Neural cell (in vitro differentiated cells): ENCODE data around the gene LDLRAD2.

ENCODE experiments used
- EP300 ChIP-seq: fragments of 450-650 bp; conservative IDR thresholded peaks from 2 replicates; pipeline ENCODE4 v1.6.1; 2014; ENCODE audit warnings: antibody characterized with exemption, mild to moderate bottlenecking, moderate library complexity; ENCODE audit not compliant: poor library complexity, severe bottlenecking
- EZH2 ChIP-seq: fragments of 200-600, 300-800 bp; shearing (Covaris generic), sonication (generic); IDR thresholded peaks from 2 replicates; pipeline ENCODE4 v1.6.1; 2014; ENCODE audit warnings: antibody characterized with exemption, low read length, borderline replicate concordance, mild to moderate bottlenecking; ENCODE audit not compliant: insufficient read depth, poor library complexity, severe bottlenecking
- MXI1 ChIP-seq: fragments of 450-650 bp; conservative IDR thresholded peaks from 2 replicates; pipeline ENCODE4 v1.6.1; 2014; ENCODE audit warnings: antibody characterized with exemption, mild to moderate bottlenecking; ENCODE audit not compliant: poor library complexity, severe bottlenecking
- POLR2AphosphoS5 ChIP-seq: IDR thresholded peaks from 2 replicates; pipeline ENCODE4 v1.6.1; 2012
- RAD21 ChIP-seq: fragments of 450-650 bp; conservative IDR thresholded peaks from 2 replicates; pipeline ENCODE4 v1.6.1; 2014; ENCODE audit warnings: antibody characterized with exemption, mild to moderate bottlenecking, moderate library complexity
- REST ChIP-seq: IDR thresholded peaks from 2 replicates; pipeline ENCODE4 v1.6.1; 2012; ENCODE audit warnings: borderline replicate concordance
- SMC3 ChIP-seq: fragments of 450-650 bp; conservative IDR thresholded peaks from 2 replicates; pipeline ENCODE4 v1.6.1; 2014; ENCODE audit warnings: antibody characterized with exemption, mild to moderate bottlenecking, moderate library complexity; ENCODE audit not compliant: poor library complexity
- TAF1 ChIP-seq: IDR thresholded peaks from 2 replicates; pipeline ENCODE4 v1.6.1; 2012; ENCODE audit warnings: low read depth
- TF ChIP-seq, protein P1 (sequence below): fragments of 450-650 bp; IDR thresholded peaks from 2 replicates; pipeline ENCODE4 v1.5.1; 2014; ENCODE audit warnings: antibody characterized with exemption, mild to moderate bottlenecking, moderate library complexity; ENCODE audit not compliant: poor library complexity, severe bottlenecking

GRCh38 chr1:21855257-21856096 lies 43.4 kb downstream of the LDLRAD2 start:
- TF ChIP-seq, protein P1, sequence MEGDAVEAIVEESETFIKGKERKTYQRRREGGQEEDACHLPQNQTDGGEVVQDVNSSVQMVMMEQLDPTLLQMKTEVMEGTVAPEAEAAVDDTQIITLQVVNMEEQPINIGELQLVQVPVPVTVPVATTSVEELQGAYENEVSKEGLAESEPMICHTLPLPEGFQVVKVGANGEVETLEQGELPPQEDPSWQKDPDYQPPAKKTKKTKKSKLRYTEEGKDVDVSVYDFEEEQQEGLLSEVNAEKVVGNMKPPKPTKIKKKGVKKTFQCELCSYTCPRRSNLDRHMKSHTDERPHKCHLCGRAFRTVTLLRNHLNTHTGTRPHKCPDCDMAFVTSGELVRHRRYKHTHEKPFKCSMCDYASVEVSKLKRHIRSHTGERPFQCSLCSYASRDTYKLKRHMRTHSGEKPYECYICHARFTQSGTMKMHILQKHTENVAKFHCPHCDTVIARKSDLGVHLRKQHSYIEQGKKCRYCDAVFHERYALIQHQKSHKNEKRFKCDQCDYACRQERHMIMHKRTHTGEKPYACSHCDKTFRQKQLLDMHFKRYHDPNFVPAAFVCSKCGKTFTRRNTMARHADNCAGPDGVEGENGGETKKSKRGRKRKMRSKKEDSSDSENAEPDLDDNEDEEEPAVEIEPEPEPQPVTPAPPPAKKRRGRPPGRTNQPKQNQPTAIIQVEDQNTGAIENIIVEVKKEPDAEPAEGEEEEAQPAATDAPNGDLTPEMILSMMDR, result no peak
- TF ChIP-seq POLR2AphosphoS5 (no peak), EP300 (no peak), TAF1 (no peak), RAD21 (no peak), REST (no peak), EZH2 (no peak), MXI1 (no peak), SMC3 (no peak)
